ENCODE data around the gene MMP7.

GRCh38 chr11:102493524-102493923 lies 37.0 kb downstream of the MMP7 start:
- no peak for TF ChIP-seq RAD21 (IDR thresholded peaks at IDR 0.05; ENCODE audit: low read depth)
- TF ChIP-seq YY1 (IDR thresholded peaks at IDR 0.05; ENCODE audit: low read depth), result no peak
- no peak for TF ChIP-seq TCF12 (IDR thresholded peaks at IDR 0.05; ENCODE audit: low read depth)
- no peak for TF ChIP-seq TAF1 (IDR thresholded peaks at IDR 0.05; ENCODE audit: low read depth)
- no peak for TF ChIP-seq MAX (IDR thresholded peaks at IDR 0.05)
- no peak for TF ChIP-seq TEAD4 (IDR thresholded peaks at IDR 0.05)
- TF ChIP-seq CREB1 (IDR thresholded peaks at IDR 0.05; ENCODE audit: low read depth), result no peak
- no peak for TF ChIP-seq ZBTB7A (IDR thresholded peaks at IDR 0.05; ENCODE audit: low read depth)
- TF ChIP-seq REST (IDR thresholded peaks at IDR 0.05; ENCODE audit: low read depth), result no peak
- TF ChIP-seq CEBPB (IDR thresholded peaks at IDR 0.05), result no peak
- TF ChIP-seq EP300 (IDR thresholded peaks at IDR 0.05; ENCODE audit: borderline replicate concordance), result no peak
- TF ChIP-seq USF1 (IDR thresholded peaks at IDR 0.05), result no peak
- no peak for TF ChIP-seq EGR1 (IDR thresholded peaks at IDR 0.05)
- TF ChIP-seq FOXM1 (IDR thresholded peaks at IDR 0.05; ENCODE audit: borderline replicate concordance, low read depth), result no peak

Data from Ishikawa (cell line).